ENCODE data around the gene KIF2C. TPM values are rescaled to one million over a fixed set of nuclear protein-coding genes. Genes with fewer than 3 reads are reported as not detected.

The KIF2C gene
- polyA plus RNA-seq, 2 donors = 4.5 to 9.4 TPM

- H3K27ac ChIP-seq (ENCODE audit: low read depth in 2 of 2, low read length in 1 of 2) = no peak overlapping the region
- H3K27me3 ChIP-seq (ENCODE audit: control insufficient read depth in 1 of 2, insufficient read depth in 2 of 2, low read length in 2 of 2) = no peaks in the 10 kb centered on the region
- no peaks in the 10 kb centered on the region for H3K36me3 ChIP-seq (ENCODE audit: control insufficient read depth in 2 of 2, insufficient read depth in 2 of 2, low read length in 1 of 2)
- H3K4me1 ChIP-seq (ENCODE audit: control insufficient read depth in 2 of 2, insufficient read depth in 2 of 2, low read length in 1 of 2) = peaks cover 0 to 2% of the 10 kb centered on the region in 2 donors
- H3K9me3 ChIP-seq (ENCODE audit: control insufficient read depth in 2 of 2, insufficient read depth in 1 of 2, low read depth in 1 of 2, low read length in 1 of 2) = no peaks in the 10 kb centered on the region
- 53 to 61% methylated on average over 1 of the region's 1 CpG for WGBS, 2 donors
- no peak overlapping the region for H3K4me3 ChIP-seq (ENCODE audit: low read depth in 1 of 2, low read length in 2 of 2)
These were observed 39.1 kb upstream of the KIF2C start for GRCh38 chr1:44700573-44700972.

DNA sequence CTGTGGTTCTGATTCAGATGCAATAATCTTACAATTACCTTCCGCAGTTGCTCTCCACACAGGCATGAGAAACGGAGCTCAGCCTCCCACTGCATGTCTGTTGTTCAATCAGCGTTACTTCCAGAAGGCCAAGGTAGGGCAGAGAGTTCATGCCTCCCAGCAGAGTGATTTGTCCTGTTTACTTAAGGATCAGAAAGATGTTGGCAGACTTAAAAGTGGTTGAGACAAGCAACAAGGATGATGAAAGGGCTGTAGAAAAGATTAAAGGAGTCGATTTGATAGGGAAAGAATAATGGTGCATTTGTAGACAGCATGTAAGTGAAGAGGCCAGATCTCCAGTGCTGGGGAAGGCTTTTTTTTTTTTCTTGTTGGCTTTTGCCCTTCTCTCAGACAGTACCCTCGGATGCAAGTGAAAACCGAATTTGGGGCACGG lies 38.5 kb upstream of the KIF2C start:
- H3K4me3 ChIP-seq (ENCODE audit: low read depth in 1 of 2, low read length in 2 of 2) = no peak overlapping the region
- no peaks in the 10 kb centered on the region for H3K27me3 ChIP-seq (ENCODE audit: control insufficient read depth in 1 of 2, insufficient read depth in 2 of 2, low read length in 2 of 2)
- H3K36me3 ChIP-seq (ENCODE audit: control insufficient read depth in 2 of 2, insufficient read depth in 2 of 2, low read length in 1 of 2) = no peaks in the 10 kb centered on the region
- H3K4me1 ChIP-seq (ENCODE audit: control insufficient read depth in 2 of 2, insufficient read depth in 2 of 2, low read length in 1 of 2) = peaks cover 0 to 2% of the 10 kb centered on the region in 2 donors
- WGBS, 2 donors = 43% methylated on average over 7 of the region's 7 CpGs
- H3K9me3 ChIP-seq (ENCODE audit: control insufficient read depth in 2 of 2, insufficient read depth in 1 of 2, low read depth in 1 of 2, low read length in 1 of 2) = no peaks in the 10 kb centered on the region
- no peak overlapping the region for H3K27ac ChIP-seq (ENCODE audit: low read depth in 2 of 2, low read length in 1 of 2)

- 81 to 82% methylated on average over 6 of the region's 6 CpGs for WGBS, 2 donors
- no peaks in the 10 kb centered on the region for H3K9me3 ChIP-seq (ENCODE audit: control insufficient read depth in 2 of 2, insufficient read depth in 1 of 2, low read depth in 1 of 2, low read length in 1 of 2)
- H3K36me3 ChIP-seq (ENCODE audit: control insufficient read depth in 2 of 2, insufficient read depth in 2 of 2, low read length in 1 of 2) = no peaks in the 10 kb centered on the region
- no peak overlapping the region for H3K27ac ChIP-seq (ENCODE audit: low read depth in 2 of 2, low read length in 1 of 2)
- H3K27me3 ChIP-seq (ENCODE audit: control insufficient read depth in 1 of 2, insufficient read depth in 2 of 2, low read length in 2 of 2) = no peaks in the 10 kb centered on the region
- no peak overlapping the region for H3K4me3 ChIP-seq (ENCODE audit: low read depth in 1 of 2, low read length in 2 of 2)
- H3K4me1 ChIP-seq (ENCODE audit: control insufficient read depth in 2 of 2, insufficient read depth in 2 of 2, low read length in 1 of 2) = peaks cover 0 to 2% of the 10 kb centered on the region in 2 donors
These were observed 34.2 kb upstream of the KIF2C start for GRCh38 chr1:44705470-44705869.

DNA sequence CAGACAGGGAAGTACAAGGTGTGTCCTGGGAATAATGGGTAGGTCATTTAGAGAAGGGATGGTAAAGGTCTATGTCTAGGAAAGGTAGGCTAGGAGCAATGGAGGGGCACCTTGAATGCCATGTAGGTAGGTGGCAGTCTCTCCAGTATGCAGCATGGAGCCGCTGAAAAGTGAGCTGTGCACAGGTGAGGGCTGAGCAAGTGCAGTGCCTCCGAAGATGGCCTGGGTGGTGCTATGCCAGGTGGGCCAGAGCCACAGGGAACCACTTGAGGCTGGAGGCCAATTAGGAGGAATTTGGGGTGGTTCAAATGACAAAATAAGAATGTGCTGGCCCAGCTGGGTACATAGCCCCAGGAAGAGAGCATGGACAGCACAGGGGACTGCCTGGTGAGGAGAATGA lies 33.7 kb upstream of the KIF2C start:
- no peaks in the 10 kb centered on the region for H3K36me3 ChIP-seq (ENCODE audit: control insufficient read depth in 2 of 2, insufficient read depth in 2 of 2, low read length in 1 of 2)
- H3K27me3 ChIP-seq (ENCODE audit: control insufficient read depth in 1 of 2, insufficient read depth in 2 of 2, low read length in 2 of 2) = no peaks in the 10 kb centered on the region
- H3K27ac ChIP-seq (ENCODE audit: low read depth in 2 of 2, low read length in 1 of 2) = no peak overlapping the region
- H3K4me3 ChIP-seq (ENCODE audit: low read depth in 1 of 2, low read length in 2 of 2) = no peak overlapping the region
- H3K9me3 ChIP-seq (ENCODE audit: control insufficient read depth in 2 of 2, insufficient read depth in 1 of 2, low read depth in 1 of 2, low read length in 1 of 2) = no peaks in the 10 kb centered on the region
- peaks cover 0 to 2% of the 10 kb centered on the region in 2 donors for H3K4me1 ChIP-seq (ENCODE audit: control insufficient read depth in 2 of 2, insufficient read depth in 2 of 2, low read length in 1 of 2)
- 88% methylated on average over 2 of the region's 2 CpGs for WGBS, 2 donors

- H3K27me3 ChIP-seq (ENCODE audit: control insufficient read depth in 1 of 2, insufficient read depth in 2 of 2, low read length in 2 of 2) = no peaks in the 10 kb centered on the region
- no peak overlapping the region for H3K27ac ChIP-seq (ENCODE audit: low read depth in 2 of 2, low read length in 1 of 2)
- no peaks in the 10 kb centered on the region for H3K9me3 ChIP-seq (ENCODE audit: control insufficient read depth in 2 of 2, insufficient read depth in 1 of 2, low read depth in 1 of 2, low read length in 1 of 2)
- WGBS, 2 donors = 68 to 86% methylated on average over 6 of the region's 6 CpGs
- no peak overlapping the region for H3K4me3 ChIP-seq (ENCODE audit: low read depth in 1 of 2, low read length in 2 of 2)
- no peaks in the 10 kb centered on the region for H3K36me3 ChIP-seq (ENCODE audit: control insufficient read depth in 2 of 2, insufficient read depth in 2 of 2, low read length in 1 of 2)
- H3K4me1 ChIP-seq (ENCODE audit: control insufficient read depth in 2 of 2, insufficient read depth in 2 of 2, low read length in 1 of 2) = peaks cover 0 to 2% of the 10 kb centered on the region in 2 donors
These were observed 32.3 kb upstream of the KIF2C start for GRCh38 chr1:44707112-44707881.

GRCh38 chr1:44707959-44708831 lies 31.4 kb upstream of the KIF2C start:
- no peaks in the 10 kb centered on the region for H3K27me3 ChIP-seq (ENCODE audit: control insufficient read depth in 1 of 2, insufficient read depth in 2 of 2, low read length in 2 of 2)
- no peaks in the 10 kb centered on the region for H3K36me3 ChIP-seq (ENCODE audit: control insufficient read depth in 2 of 2, insufficient read depth in 2 of 2, low read length in 1 of 2)
- H3K4me1 ChIP-seq (ENCODE audit: control insufficient read depth in 2 of 2, insufficient read depth in 2 of 2, low read length in 1 of 2) = peaks cover 0 to under 1% of the 10 kb centered on the region in 2 donors
- no peak overlapping the region for H3K4me3 ChIP-seq (ENCODE audit: low read depth in 1 of 2, low read length in 2 of 2)
- no peaks in the 10 kb centered on the region for H3K9me3 ChIP-seq (ENCODE audit: control insufficient read depth in 2 of 2, insufficient read depth in 1 of 2, low read depth in 1 of 2, low read length in 1 of 2)
- 30 to 33% methylated on average over 15 of the region's 15 CpGs for WGBS, 2 donors
- H3K27ac ChIP-seq (ENCODE audit: low read depth in 2 of 2, low read length in 1 of 2) = peak overlapping the region in 1 of 2 donors; percentile 9

DNA sequence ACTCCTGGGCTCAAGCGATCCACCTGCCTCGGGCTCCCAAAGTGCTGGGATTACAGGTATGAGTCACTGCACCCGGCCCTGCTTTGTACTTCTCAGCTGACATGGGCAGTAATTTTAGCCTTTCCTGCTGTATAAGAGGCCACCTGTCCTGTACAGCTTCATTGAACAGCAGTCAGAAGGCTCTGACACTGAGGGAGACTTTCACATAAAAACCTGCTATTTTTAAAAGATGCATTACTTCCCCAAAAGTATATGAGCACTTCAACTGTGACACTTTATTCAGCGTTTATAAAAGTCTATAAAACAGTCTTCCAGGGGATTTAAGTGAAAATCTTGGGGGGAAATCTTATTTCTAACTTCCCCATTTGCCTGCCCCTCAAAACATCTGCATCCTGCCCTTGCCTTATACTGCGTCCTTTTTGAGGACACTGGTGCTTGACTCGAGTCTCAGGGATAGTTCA lies 26.3 kb upstream of the KIF2C start:
- 45 to 53% methylated on average over 6 of the region's 6 CpGs for WGBS, 2 donors

DNA sequence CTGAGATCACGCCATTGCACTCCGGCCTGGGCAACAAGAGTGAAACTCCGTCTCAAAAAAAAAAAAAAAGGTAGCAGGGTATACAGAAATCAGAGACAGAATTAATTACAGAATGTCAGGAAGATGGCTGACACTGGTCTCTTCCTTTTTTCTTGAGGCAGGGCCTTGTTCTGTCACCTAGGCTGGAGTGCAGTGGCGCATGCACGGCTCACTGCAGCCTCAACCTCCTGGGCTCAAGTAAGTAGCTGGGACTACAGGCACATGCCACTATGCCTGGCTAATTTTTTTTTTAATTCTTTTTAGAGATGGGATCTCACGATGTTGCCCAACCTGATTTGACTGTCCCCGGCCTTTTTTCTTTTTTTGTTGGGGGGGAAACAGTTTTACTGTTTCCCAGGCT lies 25.1 kb upstream of the KIF2C start:
- Histone ChIP-seq H3K4me1 (ENCODE audit: control insufficient read depth in 2 of 2, insufficient read depth in 2 of 2, low read length in 1 of 2) (peaks cover 0 to 3% of the 10 kb centered on the region in 2 donors), H3K36me3 (ENCODE audit: control insufficient read depth in 2 of 2, insufficient read depth in 2 of 2, low read length in 1 of 2) (no peaks in the 10 kb centered on the region), H3K27me3 (ENCODE audit: control insufficient read depth in 1 of 2, insufficient read depth in 2 of 2, low read length in 2 of 2) (no peaks in the 10 kb centered on the region), H3K4me3 (ENCODE audit: low read depth in 1 of 2, low read length in 2 of 2) (no peak overlapping the region), H3K27ac (ENCODE audit: low read depth in 2 of 2, low read length in 1 of 2) (no peak overlapping the region), H3K9me3 (ENCODE audit: control insufficient read depth in 2 of 2, insufficient read depth in 1 of 2, low read depth in 1 of 2, low read length in 1 of 2) (no peaks in the 10 kb centered on the region)
- 83 to 89% methylated on average over 7 of the region's 7 CpGs for WGBS, 2 donors

More for the DNA sequence above, 26.3 kb upstream of the KIF2C start:
- Histone ChIP-seq H3K4me1 (ENCODE audit: control insufficient read depth in 2 of 2, insufficient read depth in 2 of 2, low read length in 1 of 2) (peaks cover 0 to 3% of the 10 kb centered on the region in 2 donors), H3K9me3 (ENCODE audit: control insufficient read depth in 2 of 2, insufficient read depth in 1 of 2, low read depth in 1 of 2, low read length in 1 of 2) (no peaks in the 10 kb centered on the region), H3K27ac (ENCODE audit: low read depth in 2 of 2, low read length in 1 of 2) (no peak overlapping the region), H3K36me3 (ENCODE audit: control insufficient read depth in 2 of 2, insufficient read depth in 2 of 2, low read length in 1 of 2) (no peaks in the 10 kb centered on the region), H3K4me3 (ENCODE audit: low read depth in 1 of 2, low read length in 2 of 2) (no peak overlapping the region), H3K27me3 (ENCODE audit: control insufficient read depth in 1 of 2, insufficient read depth in 2 of 2, low read length in 2 of 2) (no peaks in the 10 kb centered on the region)

DNA sequence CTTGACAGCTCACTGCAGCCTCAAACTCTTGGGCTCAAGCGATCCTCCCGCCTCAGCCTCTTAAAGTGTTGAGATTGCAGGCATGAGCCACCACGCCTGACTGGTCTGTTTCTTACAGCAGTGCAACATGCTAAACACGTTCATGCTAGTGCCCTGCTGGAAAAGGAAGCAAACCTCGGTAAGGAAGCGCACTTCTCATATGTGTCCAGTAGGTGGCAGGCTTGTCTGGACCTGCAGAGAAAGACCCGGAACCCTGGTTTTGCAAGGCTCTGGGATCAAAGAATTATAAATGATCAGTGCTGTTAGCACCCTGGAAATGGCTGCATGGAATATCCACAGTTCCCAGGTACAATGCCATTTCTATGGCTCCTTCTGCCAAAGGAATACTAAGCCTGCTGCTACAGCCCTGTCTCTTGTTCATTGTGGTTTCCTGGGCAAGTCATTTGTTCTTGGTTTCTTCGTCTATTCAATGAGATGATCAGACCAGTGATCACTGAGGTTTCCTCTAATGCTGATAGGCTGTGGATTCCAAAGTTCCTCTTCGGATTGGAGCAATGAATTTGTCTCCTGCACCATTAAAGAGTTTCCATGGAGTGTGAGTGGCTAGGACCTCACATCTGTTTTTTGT lies 24.6 kb upstream of the KIF2C start:
- H3K9me3 ChIP-seq (ENCODE audit: control insufficient read depth in 2 of 2, insufficient read depth in 1 of 2, low read depth in 1 of 2, low read length in 1 of 2) = no peaks in the 10 kb centered on the region
- WGBS, 2 donors = 10 to 13% methylated on average over 9 of the region's 9 CpGs
- H3K27me3 ChIP-seq (ENCODE audit: control insufficient read depth in 1 of 2, insufficient read depth in 2 of 2, low read length in 2 of 2) = no peaks in the 10 kb centered on the region
- no peak overlapping the region for H3K4me3 ChIP-seq (ENCODE audit: low read depth in 1 of 2, low read length in 2 of 2)
- no peaks in the 10 kb centered on the region for H3K36me3 ChIP-seq (ENCODE audit: control insufficient read depth in 2 of 2, insufficient read depth in 2 of 2, low read length in 1 of 2)
- no peak overlapping the region for H3K27ac ChIP-seq (ENCODE audit: low read depth in 2 of 2, low read length in 1 of 2)
- peaks cover 0 to 3% of the 10 kb centered on the region in 2 donors for H3K4me1 ChIP-seq (ENCODE audit: control insufficient read depth in 2 of 2, insufficient read depth in 2 of 2, low read length in 1 of 2)

All from esophagus (tissue), 2 donors.